Uterus (tissue), 3 donors: Measurements from ENCODE around the gene C17orf114.

Experiments
- DNase-seq, 2 donors: peaks; one replicate each; pipeline ENCODE4 v3.0.0-alpha.2; 2019 to 2020
- H3K27ac ChIP-seq, 2 donors: fragments of 200-600 bp; sonication (generic); 1 replicate in 1 of 2; 2 replicates in 1 of 2; pipeline ENCODE4 v1.5.1; 2016 to 2018
- H3K27me3 ChIP-seq, 2 donors: fragments of 200-600 bp; sonication (generic); one replicate each; pipeline ENCODE4 v1.5.1; 2018 to 2019; ENCODE audit warnings: control low read depth in 1 of 2
- H3K36me3 ChIP-seq, 2 donors: fragments of 200-600 bp; sonication (generic); one replicate each; pipeline ENCODE4 v1.5.1; 2019; ENCODE audit warnings: control low read depth in 1 of 2
- H3K4me1 ChIP-seq, 2 donors: fragments of 200-600 bp; sonication (generic); one replicate each; pipeline ENCODE4 v1.5.1; 2018 to 2019; ENCODE audit warnings: control low read depth in 1 of 2
- H3K4me3 ChIP-seq, 2 donors: fragments of 200-600 bp; sonication (generic); 1 replicate in 1 of 2; 2 replicates in 1 of 2; pipeline ENCODE4 v1.5.1; 2018 to 2019; ENCODE audit warnings: mild to moderate bottlenecking in 1 of 2
- H3K9me3 ChIP-seq, 2 donors: fragments of 200-600 bp; sonication (generic); one replicate each; pipeline ENCODE4 v1.5.1; 2019; ENCODE audit warnings: control low read depth in 1 of 2
- CTCF ChIP-seq, 4 experiments: fragments of 200-600 bp in 2 of 4; fragments of 450-650 bp in 2 of 4; sonication (generic) in 2 of 4; IDR thresholded peaks; one replicate each; pipeline ENCODE4 v1.5.1; 2016 to 2019; ENCODE audit warnings: antibody characterized with exemption in 4 of 4, mild to moderate bottlenecking in 2 of 4, moderate library complexity in 1 of 4
- POLR2A ChIP-seq, 2 donors: fragments of 450-650 bp; IDR thresholded peaks; one replicate each; pipeline ENCODE4 v1.6.1; 2016; ENCODE audit warnings: antibody characterized with exemption in 2 of 2, mild to moderate bottlenecking in 1 of 2, moderate library complexity in 1 of 2
- intact Hi-C: fragments of 100-400 bp; cut with DNase I; formaldehyde crosslinking; loops from one replicate; pipeline ENCODE4 v1.15.1; 2023; ENCODE audit warnings: low total_unique reads
- donor health status: DM: yes; HTN: yes; CAD: no.

The C17orf114 gene

DNA sequence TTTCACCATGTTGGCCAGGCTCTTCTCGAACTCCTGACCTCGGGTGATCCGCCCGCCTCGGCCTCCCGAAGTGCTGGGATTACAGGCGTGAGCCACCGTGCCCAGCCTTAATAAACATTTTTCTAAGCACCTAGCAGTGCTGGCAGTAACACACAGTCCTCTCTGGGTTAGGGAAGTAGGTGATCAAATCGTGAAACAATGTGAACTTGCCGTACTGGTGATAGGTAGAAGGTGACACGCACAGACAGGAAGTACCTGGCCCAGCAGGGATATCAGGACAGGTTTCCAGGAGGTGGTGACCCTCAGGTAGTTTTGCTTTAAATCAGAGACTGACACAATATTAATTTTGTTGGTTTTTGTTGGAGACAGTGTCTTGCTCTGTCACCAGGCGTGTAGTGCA lies 9.3 kb upstream of the C17orf114 start:
- no peaks in the 10 kb centered on the region for H3K36me3 ChIP-seq

DNA sequence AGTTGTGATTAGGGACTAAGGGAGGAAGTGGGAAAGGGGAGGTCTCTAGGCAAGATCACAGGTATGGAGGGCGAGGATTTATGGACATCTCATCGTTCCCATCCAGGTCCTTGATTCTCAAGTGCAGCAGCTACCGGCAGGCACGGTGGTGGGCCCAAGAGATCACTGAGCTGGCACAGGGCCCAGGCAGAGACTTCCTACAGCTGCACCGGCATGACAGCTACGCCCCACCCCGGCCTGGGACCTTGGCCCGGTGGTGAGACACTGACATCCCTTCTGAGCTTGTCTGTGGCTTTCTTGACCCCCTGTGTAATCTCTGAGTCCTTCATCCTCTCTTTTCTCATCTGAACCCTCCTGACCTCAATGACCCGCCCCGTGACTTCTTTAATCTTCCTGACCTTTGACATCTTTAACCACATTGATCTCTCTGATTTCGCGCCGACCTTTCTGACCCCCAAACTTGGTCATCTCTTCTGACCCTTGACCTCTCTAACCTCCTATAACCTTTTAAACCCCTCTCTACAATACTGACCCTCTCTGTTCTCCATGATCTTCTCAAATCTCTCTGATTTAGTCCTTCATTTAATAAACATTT lies 8.7 kb upstream of the C17orf114 start:
- no peaks in the 10 kb centered on the region for H3K27me3 ChIP-seq
- no peak for DNase-seq
- no peaks in the 10 kb centered on the region for H3K36me3 ChIP-seq
- no peak for TF ChIP-seq POLR2A (IDR thresholded peaks at IDR 0.05)
- TF ChIP-seq CTCF (IDR thresholded peaks at IDR 0.05): no peak
- no peak overlapping the region for H3K4me3 ChIP-seq
- H3K4me1 ChIP-seq: peaks cover 0 to 10% of the 10 kb centered on the region in 2 donors
- no peaks in the 10 kb centered on the region for H3K9me3 ChIP-seq
- intact Hi-C loops: no loop called here
- no peak overlapping the region for H3K27ac ChIP-seq

More for the DNA sequence above, 9.3 kb upstream of the C17orf114 start:
- no peaks in the 10 kb centered on the region for H3K27me3 ChIP-seq
- DNase-seq: no peak
- H3K4me3 ChIP-seq: no peak overlapping the region
- no peak overlapping the region for H3K27ac ChIP-seq
- intact Hi-C loops: no loop called here
- peaks cover 0 to 10% of the 10 kb centered on the region in 2 donors for H3K4me1 ChIP-seq
- TF ChIP-seq POLR2A (IDR thresholded peaks at IDR 0.05): no peak
- no peak for TF ChIP-seq CTCF (IDR thresholded peaks at IDR 0.05)
- H3K9me3 ChIP-seq: no peaks in the 10 kb centered on the region

- H3K27ac ChIP-seq: peak overlapping the region in 1 of 2 donors; percentile 74
- no peak overlapping the region for H3K4me3 ChIP-seq
- DNase-seq: peak; percentile 41 to 60
Measured at GRCh38 chr17:4808378-4808767, 6.2 kb upstream of the C17orf114 start.

GRCh38 chr17:4807605-4808377 lies 5.7 kb upstream of the C17orf114 start:
- Histone ChIP-seq H3K4me3 (peak overlapping the region; percentile 57 to 73), H3K9me3 (no peaks in the 10 kb centered on the region), H3K27me3 (no peaks in the 10 kb centered on the region), H3K36me3 (no peaks in the 10 kb centered on the region), H3K27ac (peak overlapping the region; percentile 74 to 82), H3K4me1 (peaks cover 0 to 10% of the 10 kb centered on the region in 2 donors)
- intact Hi-C loops: no loop called here
- no peak for DNase-seq
- TF ChIP-seq POLR2A (IDR thresholded peaks at IDR 0.05): no peak
- no peak for TF ChIP-seq CTCF (IDR thresholded peaks at IDR 0.05)

More at GRCh38 chr17:4808378-4808767, 6.2 kb upstream of the C17orf114 start:
- H3K36me3 ChIP-seq: no peaks in the 10 kb centered on the region
- peaks cover 0 to 10% of the 10 kb centered on the region in 2 donors for H3K4me1 ChIP-seq
- TF ChIP-seq CTCF (IDR thresholded peaks at IDR 0.05) (no peak), POLR2A (IDR thresholded peaks at IDR 0.05) (no peak)
- intact Hi-C loops: no loop called here
- no peaks in the 10 kb centered on the region for H3K27me3 ChIP-seq
- no peaks in the 10 kb centered on the region for H3K9me3 ChIP-seq
